Lung (tissue), 12 donors: ENCODE measurements around the gene FGF13. TPM values are rescaled to one million over a fixed set of nuclear protein-coding genes. Genes with fewer than 3 reads are reported as not detected.

Experiments used
- ATAC-seq: fragments of 200-7000 bp; cut with Tn5 transposase; one replicate; pipeline ENCODE4 v1.9.1; 2020; ENCODE audit warnings: moderate number of reproducible peaks; ENCODE audit not compliant: insufficient read depth, low FRiP score
- DNase-seq, 3 donors: peaks; one replicate each; pipeline ENCODE4 v3.0.0-alpha.2; 2013 to 2017
- H3K27ac ChIP-seq, 2 donors: one replicate each; pipeline ENCODE4 v1.5.1; 2013; ENCODE audit warnings: mild to moderate bottlenecking in 2 of 2, moderate library complexity in 2 of 2, control low read depth in 1 of 2, inconsistent platforms in 1 of 2, low read depth in 1 of 2, low read length in 1 of 2
- H3K27me3 ChIP-seq, 3 donors: one replicate each; pipeline ENCODE4 v1.5.1; 2013; ENCODE audit warnings: low read length in 2 of 3; ENCODE audit not compliant: control insufficient read depth in 3 of 3, insufficient read depth in 3 of 3
- H3K36me3 ChIP-seq, 4 donors: one replicate each; pipeline ENCODE4 v1.5.1; 2013; ENCODE audit warnings: low read length in 4 of 4, mild to moderate bottlenecking in 1 of 4, moderate library complexity in 1 of 4; ENCODE audit not compliant: control insufficient read depth in 4 of 4, insufficient read depth in 4 of 4
- H3K4me1 ChIP-seq, 5 donors: one replicate each; pipeline ENCODE4 v1.5.1; 2013; ENCODE audit warnings: low read length in 5 of 5, mild to moderate bottlenecking in 2 of 5, moderate library complexity in 1 of 5; ENCODE audit not compliant: control insufficient read depth in 5 of 5, insufficient read depth in 5 of 5
- H3K4me3 ChIP-seq: one replicate; pipeline ENCODE4 v1.5.1; 2013; ENCODE audit warnings: mild to moderate bottlenecking, control low read depth, moderate library complexity
- H3K9ac ChIP-seq, 2 donors: one replicate each; pipeline ENCODE4 v1.5.1; 2013; ENCODE audit warnings: low read length in 2 of 2, control low read depth in 1 of 2; ENCODE audit not compliant: insufficient read depth in 1 of 2
- H3K9me3 ChIP-seq, 4 donors: one replicate each; pipeline ENCODE4 v1.5.1; 2013; ENCODE audit warnings: low read length in 3 of 4, mild to moderate bottlenecking in 1 of 4, moderate library complexity in 1 of 4; ENCODE audit not compliant: control insufficient read depth in 4 of 4, insufficient read depth in 3 of 4
- CTCF ChIP-seq: IDR thresholded peaks from 2 replicates; pipeline ENCODE4 v1.5.1; 2012; ENCODE audit warnings: mild to moderate bottlenecking; ENCODE audit errors: control extremely low read depth, extremely low read depth
- WGBS, 2 donors: extraction: QIAGEN DNeasy Blood & Tissue Kit; methylation state at CpG; one replicate each; pipeline ENCODE4 v1.1.7; 2013; 5-methylcytosine and 5-hydroxymethylcytosine counted together
- polyA plus RNA-seq, 2 donors: library from polyadenylated mRNA; stranded (reverse); fragments of 200-250 nt; gene quantifications; one replicate each; pipeline ENCODE4 v1.2.1, GENCODE V29; 2013
- total RNA-seq, 2 donors: library from RNA; depleted of rRNA in 1 of 2; stranded (reverse); fragments of >200 nt in 1 of 2; gene quantifications; one replicate each; pipeline ENCODE4 v1.2.1, GENCODE V29; 2014 to 2021
- donor health status: control.
- donor health status: control.
- donor health status: Bipolar disorder and iron deficiency.
- donor health status: healthy.
- donor health status: DM: yes; HTN: yes; CAD: no.

The FGF13 gene
- total and polyA plus RNA-seq, 4 donors = 1.7 to 7.5 (median 2.8) TPM

GRCh38 chrX:138691186-138691585, 20.3 kb downstream of the FGF13 start:
- ATAC-seq (peak; percentile 27), DNase-seq (no peak)
- Histone ChIP-seq H3K27ac (no peak overlapping the region), H3K9me3 (no peaks in the 10 kb centered on the region), H3K4me3 (no peak overlapping the region), H3K36me3 (no peaks in the 10 kb centered on the region), H3K27me3 (peaks cover 0 to 6% (median 0%) of the 10 kb centered on the region in 3 donors), H3K9ac (no peak overlapping the region), H3K4me1 (peaks cover 0 to 12% (median 0%) of the 10 kb centered on the region in 5 donors)
- WGBS, 2 donors = 63 to 67% methylated on average over 4 of the region's 4 CpGs
- no peak for TF ChIP-seq CTCF

GRCh38 chrX:138690591-138690990, 20.9 kb downstream of the FGF13 start:
- Histone ChIP-seq H3K27ac (no peak overlapping the region), H3K27me3 (peaks cover 0 to 2% (median 0%) of the 10 kb centered on the region in 3 donors)
- no peak for ATAC-seq

GRCh38 chrX:138683600-138683999, 27.9 kb downstream of the FGF13 start:
- no peaks in the 10 kb centered on the region for H3K36me3 ChIP-seq
- H3K9ac ChIP-seq = no peak overlapping the region
- no peak overlapping the region for H3K27ac ChIP-seq
- H3K4me1 ChIP-seq = no peaks in the 10 kb centered on the region
- H3K4me3 ChIP-seq = no peak overlapping the region
- no peaks in the 10 kb centered on the region for H3K27me3 ChIP-seq
- TF ChIP-seq CTCF = no peak
- DNase-seq (no peak), ATAC-seq (no peak)
- 76 to 85% methylated on average over 4 of the region's 4 CpGs for WGBS, 2 donors
- no peaks in the 10 kb centered on the region for H3K9me3 ChIP-seq

More at GRCh38 chrX:138690591-138690990, 20.9 kb downstream of the FGF13 start:
- Histone ChIP-seq H3K4me1 (peaks cover 0 to 12% (median 0%) of the 10 kb centered on the region in 5 donors), H3K4me3 (no peak overlapping the region), H3K36me3 (no peaks in the 10 kb centered on the region), H3K9ac (no peak overlapping the region), H3K9me3 (no peaks in the 10 kb centered on the region)
- DNase-seq = peak in 1 of 3 donors; percentile 19
- no peak for TF ChIP-seq CTCF

- Histone ChIP-seq H3K4me1 (no peaks in the 10 kb centered on the region), H3K9ac (no peak overlapping the region), H3K27ac (no peak overlapping the region), H3K9me3 (peaks cover 0 to 2% (median 0%) of the 10 kb centered on the region in 4 donors), H3K4me3 (no peak overlapping the region), H3K36me3 (no peaks in the 10 kb centered on the region), H3K27me3 (peaks cover 0 to 3% (median 2%) of the 10 kb centered on the region in 3 donors)
- WGBS, 2 donors = 22 to 42% methylated on average over 2 of the region's 2 CpGs
- ATAC-seq (no peak), DNase-seq (no peak)
- TF ChIP-seq CTCF = no peak
Measured at GRCh38 chrX:138669693-138670092, 41.8 kb downstream of the FGF13 start.
